ENCODE data around the gene SNRNP40. TPM values are rescaled to one million over a fixed set of nuclear protein-coding genes. Genes with fewer than 3 reads are reported as not detected.

Gene SNRNP40
- total and polyA plus RNA-seq, 8 donors: 8.7 to 20.5 (median 15.5) TPM

GRCh38 chr1:31259746-31260145, 36.8 kb downstream of the SNRNP40 start:
- peaks cover 0 to 5% (median 0%) of the 10 kb centered on the region in 3 donors for H3K4me1 ChIP-seq
- WGBS, 2 donors: 83 to 89% methylated on average over 3 of the region's 3 CpGs
- H3K27me3 ChIP-seq: no peaks in the 10 kb centered on the region
- no peak for DNase-seq
- no peak for FAIRE-seq
- H3K4me3 ChIP-seq: no peak overlapping the region
- H3K36me3 ChIP-seq: peaks cover 0 to 31% (median 4%) of the 10 kb centered on the region in 3 donors
- no peak for ATAC-seq
- intact Hi-C loops (cut with DNase I): no loop called here
- no peak for TF ChIP-seq CTCF (IDR thresholded peaks at IDR 0.05)
- no peaks in the 10 kb centered on the region for H3K9me3 ChIP-seq
- no peak overlapping the region for H3K27ac ChIP-seq

GRCh38 chr1:31258581-31258980, 38.0 kb downstream of the SNRNP40 start:
- H3K27ac ChIP-seq: no peak overlapping the region
- H3K4me3 ChIP-seq: no peak overlapping the region
- DNase-seq (no peak), ATAC-seq (no peak), FAIRE-seq (no peak)
- H3K36me3 ChIP-seq: peaks cover 0 to 31% (median 4%) of the 10 kb centered on the region in 3 donors
- TF ChIP-seq CTCF (IDR thresholded peaks at IDR 0.05): no peak
- H3K4me1 ChIP-seq: no peaks in the 10 kb centered on the region
- WGBS, 2 donors: 94 to 95% methylated on average over 1 of the region's 1 CpG
- H3K27me3 ChIP-seq: no peaks in the 10 kb centered on the region
- intact Hi-C loops (cut with DNase I): no loop called here
- no peaks in the 10 kb centered on the region for H3K9me3 ChIP-seq

GRCh38 chr1:31257213-31257612, 39.4 kb downstream of the SNRNP40 start:
- no peak overlapping the region for H3K27ac ChIP-seq
- no peak overlapping the region for H3K4me3 ChIP-seq
- no peaks in the 10 kb centered on the region for H3K27me3 ChIP-seq
- 79 to 85% methylated on average over 1 of the region's 1 CpG for WGBS, 2 donors
- no peaks in the 10 kb centered on the region for H3K9me3 ChIP-seq
- TF ChIP-seq CTCF (IDR thresholded peaks at IDR 0.05): no peak
- DNase-seq (no peak), ATAC-seq (no peak), FAIRE-seq (no peak)
- intact Hi-C loops (cut with DNase I): no loop called here
- H3K4me1 ChIP-seq: no peaks in the 10 kb centered on the region
- H3K36me3 ChIP-seq: peaks cover 0 to 30% (median 4%) of the 10 kb centered on the region in 3 donors

GRCh38 chr1:31249854-31250253, 46.7 kb downstream of the SNRNP40 start:
- no peak for ATAC-seq
- FAIRE-seq: no peak
- no peak for TF ChIP-seq CTCF (IDR thresholded peaks at IDR 0.05)

GRCh38 chr1:31248276-31248675, 48.3 kb downstream of the SNRNP40 start:
- FAIRE-seq (no peak), ATAC-seq (no peak), DNase-seq (no peak)
- Histone ChIP-seq H3K36me3 (no peaks in the 10 kb centered on the region), H3K27ac (no peak overlapping the region), H3K9me3 (no peaks in the 10 kb centered on the region), H3K4me3 (no peak overlapping the region), H3K4me1 (no peaks in the 10 kb centered on the region), H3K27me3 (no peaks in the 10 kb centered on the region)
- TF ChIP-seq CTCF (IDR thresholded peaks at IDR 0.05): no peak
- intact Hi-C loops (cut with DNase I): no loop called here
- WGBS, 2 donors: 97% methylated on average over 4 of the region's 4 CpGs

More at GRCh38 chr1:31249854-31250253, 46.7 kb downstream of the SNRNP40 start:
- Histone ChIP-seq H3K36me3 (no peaks in the 10 kb centered on the region), H3K4me3 (no peak overlapping the region), H3K9me3 (no peaks in the 10 kb centered on the region), H3K4me1 (no peaks in the 10 kb centered on the region), H3K27ac (no peak overlapping the region), H3K27me3 (no peaks in the 10 kb centered on the region)
- intact Hi-C loops (cut with DNase I): no loop called here
- WGBS, 2 donors: 87 to 93% methylated on average over 3 of the region's 3 CpGs
- no peak for DNase-seq

Data from pancreas (tissue), 10 donors.